Measurements from ENCODE around the gene KCNMB2.
"Not testable (repeated sequence)": the region's sequence is repeated elsewhere in the genome, so short reads cannot be mapped to it uniquely, and the experiment has no call there.

KCNMB2 gene

DNA sequence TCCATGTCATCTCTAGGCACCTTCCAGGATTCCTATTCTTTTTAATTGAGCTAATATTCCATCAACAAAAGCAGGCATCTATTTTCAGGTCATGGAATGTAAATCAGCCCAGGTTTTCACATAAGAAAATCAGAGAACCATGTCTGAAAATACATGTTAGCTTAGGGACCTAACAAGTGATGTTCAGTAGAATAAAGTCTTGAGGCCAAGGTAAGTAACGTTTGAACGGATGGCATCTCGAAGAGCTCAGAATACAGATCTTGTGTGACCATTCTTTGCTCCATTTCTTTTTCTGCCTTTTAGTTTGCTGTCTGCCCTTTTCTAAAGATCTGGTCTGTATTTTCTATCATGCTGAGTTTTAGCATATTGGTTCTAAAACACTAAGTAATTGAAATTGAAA is 16.5 kb upstream of the KCNMB2 start:
- no peak for DNase-seq (ENCODE audit: low read depth)

DNA sequence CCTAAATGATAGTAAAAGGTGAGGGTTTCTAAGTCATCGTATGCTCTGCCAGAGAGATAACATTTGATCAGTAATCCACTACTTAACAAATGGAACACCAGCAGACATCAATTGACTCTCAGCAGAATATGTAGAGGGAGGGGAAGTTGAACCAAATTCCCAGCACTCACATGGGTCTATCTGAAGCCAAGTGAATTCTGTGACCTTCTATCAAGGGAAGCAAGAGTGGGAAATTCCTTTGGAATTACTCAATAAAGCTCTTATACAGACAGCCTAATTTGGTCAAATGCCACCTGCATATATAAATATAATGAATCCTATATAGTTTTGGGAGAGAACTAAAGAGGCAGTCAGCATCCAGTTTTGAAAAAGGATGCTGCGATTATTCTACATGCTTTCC is 15.8 kb upstream of the KCNMB2 start:
- DNase-seq (ENCODE audit: low read depth): no peak

DNA sequence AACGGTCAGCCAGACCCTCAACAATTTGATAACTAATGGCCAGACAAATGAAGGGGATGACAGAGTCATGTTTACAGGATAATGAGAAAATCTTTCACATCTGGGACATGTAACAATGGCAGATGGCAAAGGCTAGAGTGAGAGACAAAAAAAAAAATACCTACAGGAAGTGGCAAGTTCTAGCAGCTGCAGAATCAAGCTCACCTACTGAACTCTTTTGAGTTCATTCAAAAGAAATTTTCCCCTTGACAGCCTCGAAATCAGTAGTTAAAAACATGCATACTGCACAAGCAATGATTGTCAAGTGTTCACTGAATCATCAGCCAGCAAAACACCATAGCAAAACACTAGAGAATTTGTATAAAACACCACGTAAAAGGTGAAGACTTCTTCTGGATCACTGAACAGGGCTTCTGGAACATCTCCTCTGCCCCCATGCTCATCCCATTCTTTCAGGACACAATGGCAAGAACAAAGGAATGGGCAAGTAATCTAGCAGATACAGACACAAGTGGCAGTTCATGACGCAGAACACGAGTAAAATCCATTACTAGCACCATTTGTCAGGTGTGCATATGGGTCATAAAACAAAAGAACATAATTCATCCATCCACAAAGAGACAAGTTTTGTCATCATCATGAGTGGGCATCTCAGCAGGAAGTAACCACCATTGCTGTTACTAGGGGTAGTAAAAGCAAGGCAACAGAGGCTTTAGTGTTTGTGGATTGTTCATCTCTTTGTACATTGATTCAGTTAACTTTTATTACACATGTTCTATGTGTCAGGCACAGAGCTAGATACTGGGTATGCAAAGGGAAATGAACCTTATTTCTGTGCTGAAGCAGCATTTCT is 13.8 kb upstream of the KCNMB2 start:
- no peak for DNase-seq (ENCODE audit: low read depth)

DNA sequence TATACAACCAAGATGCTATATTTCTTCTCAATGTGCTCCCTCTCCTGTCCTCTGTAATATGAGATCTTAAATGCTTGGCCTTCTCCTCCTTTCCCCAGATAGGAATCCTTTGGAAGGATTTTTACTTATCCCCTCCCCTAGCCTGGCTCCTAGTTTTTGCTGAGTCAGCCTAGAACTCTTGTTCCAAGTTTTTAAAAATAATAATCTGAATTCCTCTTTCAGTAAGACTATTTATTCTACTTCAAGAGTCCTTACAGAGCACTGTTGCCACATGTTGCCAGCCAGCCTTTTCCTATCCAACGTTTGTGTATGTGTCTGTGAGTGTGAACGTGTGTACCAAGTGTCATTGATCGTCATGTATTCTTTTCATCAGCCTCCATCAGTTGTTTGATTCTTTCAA is 11.0 kb upstream of the KCNMB2 start:
- no peak for DNase-seq (ENCODE audit: low read depth)

DNA sequence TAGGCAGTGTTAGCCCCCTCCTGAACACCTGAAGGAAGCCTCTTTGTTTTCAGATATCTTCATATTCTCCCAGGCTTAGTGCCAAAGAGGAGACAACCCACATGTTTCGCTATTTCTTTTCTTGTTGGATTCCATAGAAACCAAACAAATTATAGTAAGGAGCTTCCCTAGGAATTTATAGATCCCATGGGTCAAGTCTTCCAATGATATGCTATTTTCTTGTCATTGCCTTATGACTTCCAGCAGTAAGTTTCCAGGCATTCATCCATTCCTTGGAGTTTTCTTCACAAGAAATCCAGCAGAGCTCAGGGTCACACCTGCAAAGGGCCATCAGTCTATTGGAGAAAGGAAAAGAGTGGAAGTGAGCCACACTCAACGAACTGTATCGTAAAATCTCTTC is 9.9 kb upstream of the KCNMB2 start:
- no peak for DNase-seq (ENCODE audit: low read depth)

DNA sequence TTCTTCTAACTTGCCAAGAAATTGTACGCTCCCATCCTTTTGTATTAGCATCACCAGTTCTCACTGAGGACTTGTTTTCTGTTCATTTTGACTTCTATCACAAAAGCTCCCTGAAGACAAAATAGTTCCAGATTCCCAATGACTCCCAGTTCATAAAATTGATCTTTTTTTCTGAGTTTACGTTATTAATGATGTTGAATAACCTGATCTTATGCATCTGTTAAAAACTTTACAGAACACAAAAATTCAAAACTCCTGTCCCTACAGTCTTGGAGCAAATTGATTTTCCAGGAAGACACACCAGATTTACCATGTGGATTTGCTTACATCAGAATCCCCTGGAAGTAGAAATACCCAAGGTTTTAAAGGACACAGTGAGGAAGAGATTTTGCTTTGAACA is 8.3 kb upstream of the KCNMB2 start:
- DNase-seq (ENCODE audit: low read depth): no peak

DNA sequence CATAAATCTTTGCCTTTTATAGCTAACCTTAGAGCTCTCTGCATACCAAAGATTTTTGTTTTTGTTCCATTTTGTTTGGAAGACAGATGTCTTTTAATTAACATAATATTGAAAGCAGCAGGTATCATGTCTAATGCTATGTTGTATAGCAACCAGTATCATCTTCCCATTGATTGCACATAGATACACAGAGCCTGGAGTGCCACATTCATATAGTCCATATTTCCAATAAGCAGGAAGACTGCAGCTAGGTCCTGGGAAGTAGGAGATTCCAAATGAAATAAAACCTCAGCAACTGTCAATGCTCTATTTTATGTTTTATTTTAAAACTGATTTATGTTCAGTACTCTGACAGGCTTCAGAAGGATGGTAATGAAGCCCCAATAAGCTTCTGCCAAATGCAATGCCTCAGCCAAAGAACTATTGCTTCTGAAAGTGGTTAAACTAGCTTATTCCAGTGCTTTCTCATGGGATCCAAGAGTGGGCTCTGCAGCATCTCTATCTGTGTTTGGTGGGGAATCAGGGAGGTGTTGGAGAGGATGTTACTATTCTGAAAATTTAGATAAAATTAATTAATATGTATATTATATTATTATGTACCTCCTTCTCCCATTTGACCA is 6.5 kb upstream of the KCNMB2 start:
- no peak for DNase-seq (ENCODE audit: low read depth)

DNA sequence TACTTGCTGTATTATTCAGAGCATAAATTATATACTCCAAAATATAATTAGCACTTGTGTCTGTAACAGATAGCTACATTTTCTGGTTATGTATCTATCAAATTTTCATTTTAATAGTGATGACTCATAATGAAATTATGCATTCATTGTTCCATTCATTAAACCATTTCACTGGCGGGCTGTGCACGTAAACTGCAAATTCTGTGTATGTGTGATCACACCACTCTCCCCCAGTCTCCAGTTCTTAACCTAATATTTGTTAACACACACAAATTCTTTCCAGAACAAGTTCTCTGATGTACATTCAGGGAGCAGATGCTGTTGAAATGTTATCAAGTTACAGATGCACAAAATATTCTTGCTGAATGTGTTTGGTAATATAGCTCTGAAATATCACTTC is 3.8 kb upstream of the KCNMB2 start:
- no peak for DNase-seq (ENCODE audit: low read depth)

DNA sequence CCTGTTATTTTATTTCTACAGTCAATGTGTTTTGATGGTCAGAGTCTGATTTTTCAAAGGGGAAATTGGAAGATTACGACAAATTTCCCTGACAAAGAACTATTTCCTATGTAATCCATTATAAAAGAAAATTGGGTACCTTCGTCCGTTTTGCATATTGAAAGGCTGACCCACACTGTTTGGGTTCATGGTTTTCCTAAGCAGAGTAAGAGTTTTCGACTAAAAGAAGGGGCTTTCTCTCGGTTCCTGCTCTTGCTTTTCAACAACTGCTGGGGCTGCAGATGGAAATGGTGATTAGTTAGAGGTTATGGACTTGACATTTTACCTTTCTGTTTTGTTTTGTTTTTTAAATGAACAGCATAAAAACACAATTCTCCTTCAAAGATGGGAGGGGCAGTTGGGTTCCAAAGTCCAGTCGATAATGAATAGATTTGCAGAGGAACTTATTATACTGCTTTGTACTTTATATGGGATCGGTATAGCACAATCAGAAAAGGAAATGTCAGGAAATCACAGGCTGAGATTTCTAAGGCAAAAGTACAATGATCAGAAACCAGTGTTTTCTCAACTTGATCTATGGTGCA is 978 bp downstream of the KCNMB2 start:
- DNase-seq (ENCODE audit: low read depth): no peak

DNA sequence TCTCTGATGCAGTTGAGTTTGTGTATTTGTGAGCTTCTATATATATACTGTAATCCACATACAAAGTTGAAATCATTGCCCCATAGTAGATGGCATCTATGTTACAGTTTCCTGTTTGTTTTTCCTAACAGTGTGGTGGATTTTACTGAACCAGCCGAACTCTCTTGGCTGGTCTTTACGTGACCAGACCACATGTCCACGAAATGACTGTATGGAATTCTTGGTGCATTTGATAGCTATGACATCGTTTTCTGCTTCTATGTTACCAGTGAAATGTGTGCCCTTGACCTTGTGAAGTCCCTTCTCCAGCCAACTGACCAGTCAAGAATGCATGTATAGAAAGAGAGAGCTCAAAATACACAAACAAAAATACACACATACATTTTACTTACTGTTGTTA is 1.8 kb downstream of the KCNMB2 start:
- DNase-seq (ENCODE audit: low read depth): no peak

DNA sequence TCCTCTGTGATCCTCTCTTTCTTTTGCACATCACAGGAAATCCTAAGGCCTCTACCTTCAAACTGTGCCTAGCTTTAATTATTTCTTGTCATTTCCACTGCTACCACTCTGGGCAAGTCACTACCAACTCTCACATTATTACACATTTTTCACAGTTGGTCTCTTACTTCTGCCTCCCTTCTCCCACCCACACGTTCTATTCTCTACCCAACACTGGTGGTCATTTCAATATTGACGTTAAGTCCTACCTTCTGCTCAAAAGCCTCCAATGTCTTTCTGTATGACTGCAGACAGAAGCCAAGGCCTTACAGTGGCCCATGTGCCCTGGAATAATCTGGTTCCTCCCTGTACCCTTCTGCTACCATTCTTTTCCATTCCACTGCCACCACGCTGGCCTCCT is 3.9 kb downstream of the KCNMB2 start:
- no peak for DNase-seq (ENCODE audit: low read depth)

DNA sequence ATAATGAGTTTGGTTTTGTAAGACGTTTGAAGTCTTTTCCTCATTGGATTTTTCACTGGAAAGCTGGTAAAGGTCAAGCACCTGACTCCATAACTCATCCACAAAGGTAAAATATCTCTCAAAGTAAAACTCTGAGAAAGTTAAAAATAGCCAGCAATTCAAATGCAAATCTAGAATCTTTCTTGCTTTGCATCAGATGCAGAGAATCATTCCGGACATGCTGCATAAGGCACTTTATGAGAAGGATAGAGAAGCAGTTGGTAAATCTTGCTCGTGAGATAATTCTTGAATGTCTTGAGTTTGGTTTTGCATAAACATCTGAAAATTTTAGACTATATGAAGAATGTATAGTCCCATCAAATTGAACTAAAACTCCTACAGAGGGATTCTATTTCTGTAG is 9.1 kb downstream of the KCNMB2 start:
- DNase-seq (ENCODE audit: low read depth): no peak

DNA sequence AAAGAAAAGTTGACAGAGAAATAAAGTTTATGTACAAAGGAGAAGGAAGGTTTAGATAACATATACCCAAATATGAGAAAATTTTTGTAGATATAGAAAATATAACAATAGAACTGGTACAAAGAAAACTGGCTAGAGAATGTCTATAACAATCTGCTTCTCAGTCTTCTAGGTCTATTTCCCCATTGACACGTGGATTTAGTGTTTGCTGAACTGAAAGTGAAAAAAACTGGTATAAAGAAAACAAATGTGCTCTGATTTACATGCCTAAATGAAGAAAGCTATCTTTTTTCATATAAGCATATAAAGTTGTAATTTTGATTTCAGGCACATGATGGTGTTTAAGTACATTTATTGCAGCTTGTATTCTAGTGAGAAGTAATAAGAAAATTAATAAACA is 9.8 kb downstream of the KCNMB2 start:
- DNase-seq (ENCODE audit: low read depth): no peak

DNA sequence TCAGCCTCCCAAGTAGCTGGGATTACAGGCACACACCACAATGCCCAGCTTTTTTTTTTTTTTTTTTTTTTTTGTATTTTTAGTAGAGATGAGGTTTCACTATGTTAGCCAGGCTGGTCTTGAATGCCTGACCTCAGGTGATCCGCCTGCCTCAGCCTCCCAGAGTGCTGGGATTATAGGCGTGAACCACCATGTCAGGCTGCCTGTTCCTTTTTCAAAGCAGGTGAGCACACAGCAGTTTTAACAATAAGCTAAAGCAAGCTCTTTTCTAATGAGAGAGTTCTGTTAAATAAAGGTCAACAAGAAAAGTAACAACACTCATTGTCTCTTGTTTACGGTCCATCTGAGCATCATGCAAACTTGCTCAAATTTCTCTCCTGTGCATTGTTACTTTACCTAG is 13.2 kb downstream of the KCNMB2 start:
- not testable (repeated sequence) for DNase-seq (ENCODE audit: low read depth)

DNA sequence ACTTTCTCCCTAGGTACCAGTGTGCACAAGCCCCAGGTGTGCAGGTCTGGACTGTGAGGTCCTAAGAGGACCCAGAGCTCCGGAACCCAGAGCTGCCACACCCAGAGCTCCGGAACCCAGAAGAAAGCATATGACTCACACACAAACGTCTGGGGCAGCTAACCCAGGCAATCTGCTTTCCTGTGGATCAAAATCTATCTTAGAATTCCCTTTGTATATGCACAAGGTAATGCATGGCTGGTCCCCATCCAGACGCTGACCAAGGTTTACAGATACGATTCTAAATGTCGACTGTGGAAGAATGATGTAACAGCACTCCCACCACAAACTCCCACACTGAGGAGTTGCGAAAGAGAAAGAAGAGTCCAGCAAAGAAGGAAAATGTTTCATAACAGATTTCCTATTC is 15.7 kb downstream of the KCNMB2 start:
- DNase-seq (ENCODE audit: low read depth): no peak

DNA sequence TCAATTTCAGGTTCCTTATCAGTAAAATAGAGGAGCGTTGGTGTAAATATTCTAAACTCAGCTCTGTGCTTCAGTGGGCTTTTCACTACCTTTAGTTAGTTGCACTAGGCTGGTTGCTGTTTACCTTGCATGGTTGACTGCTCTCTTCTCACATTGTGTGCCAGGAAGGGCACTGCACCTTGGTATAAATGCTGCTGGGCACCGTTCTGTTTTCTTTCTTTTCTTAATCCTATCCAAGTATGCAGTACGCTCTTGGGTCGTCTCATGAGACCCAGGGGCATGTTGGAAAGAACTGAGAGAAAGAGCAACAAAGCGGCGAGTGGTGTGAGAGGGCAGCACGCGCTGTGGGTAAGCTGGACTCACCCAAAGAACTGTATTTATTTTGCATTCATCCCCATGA is 22.4 kb downstream of the KCNMB2 start:
- no peak for DNase-seq (ENCODE audit: low read depth)

DNA sequence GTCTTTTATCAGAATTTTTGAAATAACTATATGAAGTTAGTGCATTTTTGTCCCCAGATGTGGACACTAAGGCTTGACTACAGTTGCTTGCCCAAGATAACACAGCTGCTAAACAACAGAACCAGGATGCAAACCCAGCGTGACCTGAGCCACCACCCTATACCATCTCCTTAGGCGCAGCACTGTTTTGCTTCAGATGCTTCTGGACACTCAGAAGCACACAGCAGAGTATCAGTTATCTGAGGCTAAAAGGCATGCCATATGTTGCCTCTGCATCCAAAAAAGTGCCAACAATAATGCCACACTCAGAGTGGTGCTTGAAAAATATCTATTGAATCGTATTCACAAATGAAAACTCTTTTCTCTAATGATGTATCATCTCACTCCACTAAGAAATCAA is 24.5 kb downstream of the KCNMB2 start:
- DNase-seq (ENCODE audit: low read depth): no peak

DNA sequence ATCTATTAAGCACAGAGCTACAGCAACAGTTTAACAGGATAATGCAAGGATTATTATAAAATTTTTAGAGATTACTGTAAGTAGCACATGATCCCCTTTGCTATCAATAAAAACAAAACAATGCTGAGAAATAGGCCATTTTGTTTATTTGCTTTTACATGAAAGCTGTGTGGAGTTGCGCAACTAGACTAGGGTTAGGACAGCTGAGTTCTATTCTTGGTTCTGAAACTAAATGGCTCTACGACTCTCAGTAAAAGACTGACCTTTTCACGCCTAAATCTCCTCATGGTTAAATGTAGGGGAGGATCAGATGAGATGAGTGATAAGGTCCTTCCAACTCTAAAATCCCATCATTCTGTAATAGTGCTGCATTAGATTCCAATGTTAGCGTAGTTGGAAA is 25.0 kb downstream of the KCNMB2 start:
- DNase-seq (ENCODE audit: low read depth): no peak

DNA sequence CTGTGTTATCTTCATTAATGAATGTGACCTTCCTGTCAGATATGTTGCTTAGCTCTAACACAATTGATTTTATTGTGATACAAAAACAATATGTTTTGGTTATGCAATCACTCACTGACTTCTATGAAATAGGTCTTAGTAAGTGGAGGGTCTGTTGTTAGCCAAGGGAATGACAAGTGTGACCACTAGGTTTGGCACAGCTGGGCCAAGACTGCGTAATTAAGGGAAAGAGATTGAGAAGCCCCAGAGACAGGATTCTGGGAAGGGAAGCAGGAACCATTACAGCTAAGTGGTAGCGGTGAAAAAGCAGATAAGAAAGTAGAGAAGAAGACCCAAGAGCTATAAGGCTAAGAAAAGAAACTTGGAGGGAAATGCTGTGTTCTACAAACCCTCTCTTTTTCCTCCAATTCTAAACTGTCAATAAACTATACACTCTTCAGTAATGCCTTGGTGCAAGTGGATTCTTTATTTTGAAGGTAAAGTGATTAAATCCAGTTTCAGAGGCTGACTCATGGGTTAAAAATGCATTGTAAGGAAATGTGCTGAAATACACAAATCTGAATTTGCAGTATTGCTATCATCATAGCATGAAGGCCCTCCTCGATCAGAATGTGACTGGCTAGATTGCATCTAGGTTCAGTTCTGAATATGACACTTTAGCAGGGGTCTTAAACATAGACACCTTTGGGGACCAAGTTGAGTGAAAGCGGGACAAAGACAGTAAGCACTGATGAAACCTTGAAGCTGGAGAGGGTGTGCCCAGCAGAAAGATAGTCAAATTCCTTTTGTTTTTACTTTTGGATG is 26.1 kb downstream of the KCNMB2 start:
- no peak for DNase-seq (ENCODE audit: low read depth)

DNA sequence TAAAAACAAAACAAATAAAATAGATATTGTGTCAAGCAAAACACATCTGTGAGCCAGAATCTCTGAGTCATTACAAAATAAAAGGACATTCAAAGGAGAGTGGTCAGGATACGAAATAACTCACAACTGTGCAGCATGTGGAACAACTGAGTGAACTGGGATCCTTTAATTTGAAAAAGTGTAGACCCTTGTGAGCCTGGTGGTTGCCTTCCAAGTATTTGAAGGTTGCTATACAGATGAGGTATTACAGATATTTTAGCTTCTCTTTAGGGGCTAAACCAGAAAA is 26.7 kb downstream of the KCNMB2 start:
- DNase-seq (ENCODE audit: low read depth): no peak

DNA sequence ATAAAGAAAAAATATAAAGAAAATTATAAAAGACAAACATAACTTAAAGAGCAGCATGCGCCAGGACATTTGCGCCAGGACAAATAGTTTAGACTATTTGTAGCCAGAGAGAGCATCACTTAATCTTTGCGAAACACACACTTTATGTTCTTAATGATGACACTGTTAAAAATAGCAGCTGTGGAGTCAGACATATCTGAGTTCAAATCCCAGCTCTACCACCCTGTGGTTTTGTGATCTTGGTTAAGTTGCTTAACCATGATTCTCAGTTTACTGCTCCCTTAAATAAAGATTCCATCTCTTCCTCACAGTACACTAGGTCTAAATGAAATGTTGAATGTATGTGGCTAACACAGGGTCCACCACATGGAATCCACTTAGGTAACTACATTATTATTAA is 31.4 kb downstream of the KCNMB2 start:
- DNase-seq (ENCODE audit: low read depth): no peak

DNA sequence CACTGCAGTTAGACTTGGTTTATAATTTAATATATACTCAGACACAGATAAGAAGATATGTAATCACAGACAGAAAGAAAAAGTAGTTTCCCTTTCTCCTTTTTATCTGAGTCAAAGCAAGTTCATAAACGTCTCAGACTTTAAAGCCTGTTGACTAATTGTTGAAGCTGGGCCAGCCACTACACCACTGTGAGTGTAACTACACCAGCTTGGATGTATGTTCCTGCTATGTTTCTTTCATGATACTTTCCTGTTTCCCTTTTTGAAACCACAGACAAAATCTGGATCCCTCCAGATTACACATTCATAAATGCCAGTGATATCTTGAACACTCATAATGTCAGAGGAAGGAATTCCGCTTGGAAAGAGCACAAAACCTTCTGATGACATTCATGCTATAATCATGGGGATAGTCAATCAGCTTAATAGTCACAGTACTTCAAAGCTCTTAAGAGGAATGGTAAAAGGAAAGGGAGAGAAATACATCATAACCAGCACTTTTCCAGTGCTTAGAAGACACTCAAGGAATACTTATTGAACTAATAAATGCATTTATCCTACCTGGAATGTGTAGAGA is 32.0 kb downstream of the KCNMB2 start:
- no peak for DNase-seq (ENCODE audit: low read depth)

DNA sequence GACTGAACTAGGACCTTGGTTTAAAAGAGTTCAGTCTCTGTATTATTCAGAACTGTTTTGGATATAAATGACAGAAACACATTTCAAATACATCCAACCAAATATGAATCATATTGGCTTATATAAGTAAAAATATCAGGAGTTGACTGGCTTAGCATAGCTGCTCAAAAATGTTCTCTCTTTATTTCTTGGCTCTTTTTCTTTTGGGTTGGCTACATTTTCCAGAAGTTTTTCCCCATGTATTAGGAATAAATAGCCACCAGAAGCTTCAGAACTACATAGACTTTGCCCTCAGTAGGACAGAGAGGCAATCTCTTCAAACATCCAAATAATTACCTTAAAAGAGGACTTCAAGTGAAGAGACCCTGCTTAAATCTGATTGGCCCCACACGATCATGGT is 32.7 kb downstream of the KCNMB2 start:
- no peak for DNase-seq (ENCODE audit: low read depth)
